ENCODE measurements around the gene ITPR3.

DNA sequence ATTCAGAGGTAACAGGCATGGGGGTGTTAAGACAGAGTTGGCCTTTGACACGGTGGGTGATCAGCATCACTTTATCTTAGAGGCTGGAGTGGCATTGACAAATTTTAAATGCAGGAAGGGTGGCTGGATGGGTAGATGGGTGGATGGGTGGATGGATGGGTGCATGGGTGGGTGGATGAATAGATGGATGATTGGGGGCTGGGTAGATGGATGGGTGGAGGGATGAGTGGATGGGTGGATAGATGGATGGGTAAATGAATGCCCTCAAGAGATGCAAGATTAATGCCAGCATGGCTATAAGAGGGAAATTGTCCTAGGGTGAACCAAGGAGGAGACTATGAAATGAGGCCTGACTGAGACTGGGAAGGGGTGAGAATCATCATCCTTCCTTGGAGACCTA lies 18.4 kb downstream of the ITPR3 start:
- TF ChIP-seq RAD21 (IDR thresholded peaks at IDR 0.05; ENCODE audit: low read depth) (no peak), CEBPB (IDR thresholded peaks at IDR 0.05) (no peak), EP300 (IDR thresholded peaks at IDR 0.05; ENCODE audit: borderline replicate concordance) (no peak), YY1 (IDR thresholded peaks at IDR 0.05; ENCODE audit: low read depth) (no peak)

All from Ishikawa (cell line).